Activated CD8-positive, alpha-beta T cell treated with anti-CD3 and anti-CD28 coated beads for 36 hours (primary cell): ENCODE measurements around the gene GMCL1. TPM values are rescaled to one million over a fixed set of nuclear protein-coding genes. Genes with fewer than 3 reads are reported as not detected.

Source experiments
- ATAC-seq: fragments of 200-7000 bp; cut with Tn5 transposase; one replicate; pipeline ENCODE4 v1.10.0; 2021; ENCODE audit warnings: mild to moderate bottlenecking, moderate library complexity
- CTCF ChIA-PET: fragments of 350-600 bp; sonication (Branson Sonifier 250); formaldehyde crosslinking; loops from one replicate; lab custom pipeline; 2021; ENCODE audit warnings: antibody characterized with exemption; lab: Charles Lee
- POLR2A ChIA-PET: fragments of 350-600 bp; sonication (Branson Sonifier 250); formaldehyde crosslinking; loops from one replicate; lab custom pipeline; 2021; ENCODE audit warnings: antibody characterized with exemption; lab: Charles Lee
- DNase-seq: peaks from one replicate; pipeline ENCODE4 v3.0.0-alpha.2; 2020
- H3K27ac Mint-ChIP-seq: one replicate; pipeline ENCODE4 v1.8.0; 2021; ENCODE audit warnings: mild to moderate bottlenecking, mixed read lengths
- H3K27me3 Mint-ChIP-seq: one replicate; pipeline ENCODE4 v1.8.0; 2021; ENCODE audit warnings: mixed read lengths
- H3K36me3 Mint-ChIP-seq: one replicate; pipeline ENCODE4 v1.8.0; 2021; ENCODE audit warnings: low read depth, mixed read lengths
- H3K4me1 Mint-ChIP-seq: one replicate; pipeline ENCODE4 v1.8.0; 2021; ENCODE audit warnings: low read depth, mixed read lengths
- H3K4me3 Mint-ChIP-seq: one replicate; pipeline ENCODE4 v1.8.0; 2021; ENCODE audit warnings: mild to moderate bottlenecking, moderate library complexity, mixed read lengths
- H3K9me3 Mint-ChIP-seq: one replicate; pipeline ENCODE4 v1.8.0; 2021; ENCODE audit warnings: mixed read lengths
- intact Hi-C: fragments of 100-400 bp; cut with micrococcal nuclease; formaldehyde crosslinking; loops from one replicate; pipeline ENCODE4 v1.10.0; 2022
- total RNA-seq, 2 experiments: library from RNA; stranded (reverse); gene quantifications; one replicate each; pipeline ENCODE4 v1.2.3, GENCODE V29; 2021
- TF ChIP-seq, protein P1 (sequence below): fragments of 200-600 bp; IDR thresholded peaks from one replicate; pipeline ENCODE4 v1.8.0; 2022; ENCODE audit warnings: antibody characterized with exemption, mild to moderate bottlenecking

The GMCL1 gene, protein sequence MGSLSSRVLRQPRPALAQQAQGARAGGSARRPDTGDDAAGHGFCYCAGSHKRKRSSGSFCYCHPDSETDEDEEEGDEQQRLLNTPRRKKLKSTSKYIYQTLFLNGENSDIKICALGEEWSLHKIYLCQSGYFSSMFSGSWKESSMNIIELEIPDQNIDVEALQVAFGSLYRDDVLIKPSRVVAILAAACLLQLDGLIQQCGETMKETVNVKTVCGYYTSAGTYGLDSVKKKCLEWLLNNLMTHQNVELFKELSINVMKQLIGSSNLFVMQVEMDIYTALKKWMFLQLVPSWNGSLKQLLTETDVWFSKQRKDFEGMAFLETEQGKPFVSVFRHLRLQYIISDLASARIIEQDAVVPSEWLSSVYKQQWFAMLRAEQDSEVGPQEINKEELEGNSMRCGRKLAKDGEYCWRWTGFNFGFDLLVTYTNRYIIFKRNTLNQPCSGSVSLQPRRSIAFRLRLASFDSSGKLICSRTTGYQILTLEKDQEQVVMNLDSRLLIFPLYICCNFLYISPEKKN
- 10 to 100 TPM; 18.1 to 20.4 TPM for total RNA-seq

DNA sequence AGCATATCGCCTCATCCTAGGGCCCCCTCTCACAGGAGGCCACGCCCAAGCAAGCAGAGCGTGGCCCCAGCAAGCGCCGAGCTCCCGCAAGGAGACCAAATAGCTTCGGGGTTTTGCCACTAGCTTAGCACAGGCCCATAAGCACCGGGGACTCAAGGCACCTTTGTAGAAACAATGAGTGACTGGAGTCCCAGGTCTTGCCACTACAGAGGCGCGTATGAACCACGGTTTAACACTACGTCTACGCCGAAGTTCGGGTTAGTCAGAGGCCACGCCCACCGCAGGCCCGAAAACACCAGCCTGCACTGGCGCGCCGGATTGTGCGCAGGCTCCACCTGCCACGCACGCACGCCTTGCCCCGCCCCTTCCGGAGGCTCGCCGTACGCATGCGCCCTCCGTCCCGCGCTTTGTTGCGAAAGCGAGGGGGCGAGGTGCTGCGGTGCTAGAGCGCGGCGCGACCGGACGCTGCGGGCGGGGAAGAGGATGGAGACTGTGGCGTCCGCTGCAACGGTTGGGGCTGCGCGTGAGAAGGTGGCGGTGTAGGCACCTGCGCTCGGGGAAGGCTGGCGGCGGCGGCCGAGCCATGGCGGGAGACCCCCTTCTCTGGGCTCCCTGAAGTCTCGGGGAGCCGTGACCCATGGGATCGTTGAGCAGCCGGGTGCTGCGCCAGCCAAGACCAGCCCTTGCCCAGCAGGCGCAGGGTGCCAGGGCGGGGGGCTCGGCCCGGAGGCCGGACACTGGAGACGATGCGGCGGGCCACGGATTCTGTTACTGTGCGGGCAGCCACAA, at the start of gene GMCL1:
Gene GMCL1 (plus strand): TSS at position 405 of the 789 bp plus-strand sequence. CDS start 233 bp downstream, at position 638.
- peaks cover 46% of the 10 kb centered on the region for H3K4me1 Mint-ChIP-seq
- no peaks in the 10 kb centered on the region for H3K27me3 Mint-ChIP-seq
- peaks cover 31% of the 10 kb centered on the region for H3K36me3 Mint-ChIP-seq
- DNase-seq: peak; percentile 99
- TF ChIP-seq, protein P1, sequence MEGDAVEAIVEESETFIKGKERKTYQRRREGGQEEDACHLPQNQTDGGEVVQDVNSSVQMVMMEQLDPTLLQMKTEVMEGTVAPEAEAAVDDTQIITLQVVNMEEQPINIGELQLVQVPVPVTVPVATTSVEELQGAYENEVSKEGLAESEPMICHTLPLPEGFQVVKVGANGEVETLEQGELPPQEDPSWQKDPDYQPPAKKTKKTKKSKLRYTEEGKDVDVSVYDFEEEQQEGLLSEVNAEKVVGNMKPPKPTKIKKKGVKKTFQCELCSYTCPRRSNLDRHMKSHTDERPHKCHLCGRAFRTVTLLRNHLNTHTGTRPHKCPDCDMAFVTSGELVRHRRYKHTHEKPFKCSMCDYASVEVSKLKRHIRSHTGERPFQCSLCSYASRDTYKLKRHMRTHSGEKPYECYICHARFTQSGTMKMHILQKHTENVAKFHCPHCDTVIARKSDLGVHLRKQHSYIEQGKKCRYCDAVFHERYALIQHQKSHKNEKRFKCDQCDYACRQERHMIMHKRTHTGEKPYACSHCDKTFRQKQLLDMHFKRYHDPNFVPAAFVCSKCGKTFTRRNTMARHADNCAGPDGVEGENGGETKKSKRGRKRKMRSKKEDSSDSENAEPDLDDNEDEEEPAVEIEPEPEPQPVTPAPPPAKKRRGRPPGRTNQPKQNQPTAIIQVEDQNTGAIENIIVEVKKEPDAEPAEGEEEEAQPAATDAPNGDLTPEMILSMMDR: no peak
- ChIA-PET POLR2A (interaction anchor here (0.6 to 1.3 kb wide), 6 partner anchors 12 to 449 kb away, joined by 3 to 6 read pairs (median 3); partner anchors contain the start of gene ANXA4), CTCF (interaction anchor here (0.9 to 5.1 kb wide), 6 partner anchors 10 to 105 kb away, joined by 3 to 49 read pairs (median 6); no protein-coding TSS in a partner anchor)
- ATAC-seq: peak; percentile 96
- H3K27ac Mint-ChIP-seq: peak within 1 kb of the TSS; percentile 95
- H3K4me3 Mint-ChIP-seq: peak within 1 kb of the TSS; percentile 86
- intact Hi-C loops: no loop called here
- H3K9me3 Mint-ChIP-seq: no peaks in the 10 kb centered on the region

DNA sequence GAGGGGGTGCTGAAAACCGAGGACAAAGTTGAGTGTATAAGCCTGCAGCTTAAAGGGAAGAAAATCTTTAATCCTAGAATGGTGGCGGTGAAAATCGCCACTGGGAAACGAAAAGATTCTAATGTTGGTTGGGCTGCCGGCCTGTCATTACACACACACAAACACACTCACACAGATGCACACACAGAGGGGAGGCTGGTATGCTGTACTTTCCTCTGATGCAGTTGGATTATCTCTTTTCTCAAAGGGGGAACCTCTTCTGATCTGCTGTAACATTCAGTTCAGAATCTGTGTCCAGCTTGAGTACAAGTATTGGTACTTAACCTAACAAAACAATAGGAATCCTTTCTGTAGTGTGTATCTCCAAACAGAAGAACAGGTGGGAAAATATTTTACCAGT, 48.5 kb upstream of the GMCL1 start:
- Mint-ChIP-seq H3K4me3 (no peak overlapping the region), H3K4me1 (peaks cover 7% of the 10 kb centered on the region), H3K27ac (no peak overlapping the region), H3K9me3 (peaks cover 6% of the 10 kb centered on the region), H3K36me3 (peaks cover 2% of the 10 kb centered on the region), H3K27me3 (no peaks in the 10 kb centered on the region)
- intact Hi-C loops: no loop called here
- no peak for ATAC-seq
- TF ChIP-seq, protein P1: no peak
- CTCF ChIA-PET: interaction anchor here (3.6 kb wide), 1 partner anchor 56 kb away, joined by 10 read pairs; no protein-coding TSS in a partner anchor
- DNase-seq: no peak
- POLR2A ChIA-PET: interaction anchor here (1.2 kb wide), 1 partner anchor 8 kb away, joined by 5 read pairs; no protein-coding TSS in a partner anchor

DNA sequence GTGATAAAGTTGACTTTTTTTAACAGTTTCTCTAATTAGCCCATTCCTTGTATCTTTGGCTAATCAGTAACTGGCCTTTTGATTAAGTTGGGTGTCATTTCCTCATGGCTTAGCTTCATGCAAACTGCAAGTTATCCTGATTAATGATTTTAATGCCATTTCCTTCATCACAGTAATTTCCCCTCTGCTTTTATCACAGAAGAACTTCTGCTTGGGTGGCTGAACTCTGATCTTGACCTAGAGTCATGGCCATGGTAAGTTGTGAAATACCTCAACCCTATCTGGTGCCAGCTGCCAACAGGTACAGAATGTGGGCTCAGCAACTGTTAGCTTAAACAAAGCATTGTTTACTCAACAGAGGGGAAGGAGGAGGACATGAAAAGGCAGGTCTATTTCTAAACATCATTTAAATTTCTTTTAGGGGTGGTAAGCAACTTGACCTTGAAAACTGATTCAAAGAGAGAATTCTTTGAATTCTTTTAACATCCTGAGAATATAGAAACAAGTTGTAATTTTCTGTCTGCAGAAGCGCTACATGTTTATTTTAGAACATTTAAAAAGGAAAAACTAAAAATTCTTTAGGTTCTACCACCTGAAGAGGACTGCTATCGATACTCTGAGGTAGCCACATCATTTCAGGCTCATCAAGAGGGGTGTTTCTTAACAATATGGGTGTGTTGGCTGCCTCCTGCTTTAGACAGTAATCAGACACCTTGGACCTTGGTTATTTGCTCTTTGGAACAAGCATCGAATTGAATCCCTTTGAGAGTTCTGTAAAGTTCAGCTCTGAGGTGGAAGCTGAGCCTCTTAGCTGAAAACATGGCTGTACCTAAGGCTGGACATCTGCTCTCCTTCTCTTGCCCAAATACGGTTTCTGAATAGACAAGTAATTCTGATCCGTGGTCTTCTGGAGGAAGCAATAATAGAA, 47.9 kb upstream of the GMCL1 start:
- CTCF ChIA-PET: interaction anchor here (1.4 to 3.6 kb wide), 2 partner anchors 26 to 57 kb away, joined by 3 to 10 read pairs; no protein-coding TSS in a partner anchor
- intact Hi-C loops: no loop called here
- Mint-ChIP-seq H3K36me3 (no peaks in the 10 kb centered on the region), H3K27ac (no peak overlapping the region), H3K27me3 (no peaks in the 10 kb centered on the region), H3K4me1 (peaks cover 4% of the 10 kb centered on the region), H3K9me3 (peaks cover 3% of the 10 kb centered on the region), H3K4me3 (no peak overlapping the region)
- POLR2A ChIA-PET: interaction anchor here (1.2 kb wide), 1 partner anchor 8 kb away, joined by 5 read pairs; no protein-coding TSS in a partner anchor
- TF ChIP-seq, protein P1: no peak
- ATAC-seq: no peak
- DNase-seq: no peak

DNA sequence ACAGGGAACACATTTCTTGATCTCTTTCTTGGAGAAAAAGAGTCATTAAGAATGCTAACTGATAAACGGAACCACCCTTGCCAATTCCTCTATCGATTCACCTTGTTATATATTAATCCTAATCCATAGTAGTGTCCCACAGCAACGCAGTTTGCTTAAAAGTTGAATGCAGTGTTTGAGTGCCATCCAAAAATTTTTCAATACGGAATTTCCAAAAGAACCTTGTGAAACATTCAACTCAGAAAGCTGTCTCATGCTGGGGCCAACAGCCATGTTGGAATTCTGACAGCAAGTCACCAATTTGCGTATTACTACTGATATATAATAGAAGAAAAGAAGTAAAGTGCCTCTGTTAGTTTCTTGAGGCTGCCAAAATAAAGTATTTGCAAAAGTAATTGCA, 45.2 kb upstream of the GMCL1 start:
- intact Hi-C loops: no loop called here

More for the DNA sequence above, 45.2 kb upstream of the GMCL1 start:
- DNase-seq (no peak), ATAC-seq (no peak)
- Mint-ChIP-seq H3K4me3 (no peak overlapping the region), H3K36me3 (no peaks in the 10 kb centered on the region), H3K27ac (no peak overlapping the region), H3K27me3 (no peaks in the 10 kb centered on the region), H3K9me3 (no peaks in the 10 kb centered on the region), H3K4me1 (peaks cover 3% of the 10 kb centered on the region)
- CTCF ChIA-PET: interaction anchor here (3.6 kb wide), 1 partner anchor 60 kb away, joined by 10 read pairs; no protein-coding TSS in a partner anchor
- POLR2A ChIA-PET: no interaction called here
- TF ChIP-seq, protein P1: no peak
